WTC11 (cell line): ENCODE measurements around the gene HMGXB4.

Experiments
- CTCF ChIP-seq: fragments of 200-600 bp; IDR thresholded peaks from 2 replicates; pipeline ENCODE4 v1.8.0; 2022; ENCODE audit warnings: antibody characterized with exemption
- ELF4 ChIP-seq: sonication (generic); formaldehyde crosslinking; IDR thresholded peaks from 2 replicates; pipeline ENCODE4 v1.8.1; 2022; ENCODE audit warnings: low read depth, mild to moderate bottlenecking, moderate library complexity, missing genetic modification reagents
- ZNF138 ChIP-seq: sonication (generic); formaldehyde crosslinking; conservative IDR thresholded peaks from 2 replicates; pipeline ENCODE4 v1.8.1; 2022; ENCODE audit warnings: mild to moderate bottlenecking, moderate library complexity, missing genetic modification reagents

DNA sequence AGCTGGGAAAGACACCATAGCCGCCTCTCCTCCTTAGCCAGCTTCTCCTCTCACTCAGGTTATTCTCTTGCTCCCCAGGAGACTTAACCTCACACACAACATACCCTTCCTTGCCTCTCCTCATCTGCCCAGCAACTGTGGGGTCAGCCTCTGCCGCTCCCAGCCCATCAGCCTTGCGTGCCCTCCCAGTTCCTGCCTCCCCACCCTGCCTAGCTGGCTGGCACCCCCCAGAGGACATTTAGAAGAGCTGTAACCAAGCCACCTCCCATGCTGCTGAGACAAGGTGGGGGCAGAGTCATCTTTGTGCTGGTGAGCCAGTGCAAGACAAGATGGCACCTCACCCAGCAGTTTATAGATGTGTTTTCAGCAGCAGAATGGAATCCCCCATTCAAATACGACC is 80.6 kb downstream of the HMGXB4 start:
- no peak for TF ChIP-seq CTCF
- no peak for TF ChIP-seq ELF4 (CRISPR knock-in tag)
- TF ChIP-seq ZNF138 (CRISPR knock-in tag), result no peak
